Endothelial cell of umbilical vein (primary cell): ENCODE results near the gene IFI27. TPM values are rescaled to one million over a fixed set of nuclear protein-coding genes. Genes with fewer than 3 reads are reported as not detected.

Experiments
- BruUV-seq: library from RNA; stranded (reverse); fragments of 400-500 nt; replicated peaks from 2 replicates; lab custom pipeline; 2021; lab: Mats Ljungman, UMichigan
- CTCF ChIA-PET: fragments of 300-600, 350-600 bp; sonication (Branson Sonifier 250); formaldehyde crosslinking; loops from one replicate; lab custom pipeline; 2021; ENCODE audit warnings: antibody characterized with exemption, inconsistent platforms; lab: Charles Lee
- POLR2A ChIA-PET: fragments of 300-600, 350-600 bp; sonication (Branson Sonifier 250); formaldehyde crosslinking; loops from one replicate; lab custom pipeline; 2021; ENCODE audit warnings: antibody characterized with exemption, inconsistent platforms; lab: Charles Lee
- DNase-seq: peaks from one replicate; pipeline ENCODE4 v3.0.0-alpha.2; 2011; ENCODE audit warnings: low read depth, low spot score
- FAIRE-seq: peaks from 2 replicates; lab custom pipeline; 2011; peaks lifted over from hg19 to GRCh38; lab: Jason Lieb, UNC
- H2AFZ ChIP-seq: 2 replicates; pipeline ENCODE4 v1.6.0; 2012; ENCODE audit warnings: low read depth, low read length, control low read depth, inconsistent platforms
- H3K27ac ChIP-seq: 2 replicates; pipeline ENCODE4 v1.5.1; 2011; ENCODE audit warnings: low read depth, mild to moderate bottlenecking, control low read depth, low read length, moderate library complexity; ENCODE audit not compliant: insufficient read depth
- H3K27me3 ChIP-seq, 2 experiments: 2 replicates each; pipeline versions ENCODE4 v1.6.0 to v1.6.1; 2011; ENCODE audit warnings: low read length in 2 of 2, mixed read lengths in 1 of 2; ENCODE audit not compliant: control insufficient read depth in 2 of 2, insufficient read depth in 2 of 2
- H3K36me3 ChIP-seq, 2 experiments: 2 replicates in 1 of 2; 3 replicates in 1 of 2; pipeline ENCODE4 v1.5.1; 2011; ENCODE audit warnings: low read length in 2 of 2, mild to moderate bottlenecking in 1 of 2, moderate library complexity in 1 of 2; ENCODE audit not compliant: control insufficient read depth in 2 of 2, insufficient read depth in 2 of 2; ENCODE audit errors: extremely low read depth in 1 of 2
- H3K4me1 ChIP-seq: 3 replicates; pipeline ENCODE4 v1.5.1; 2011; ENCODE audit warnings: mild to moderate bottlenecking, low read length; ENCODE audit not compliant: control insufficient read depth, insufficient read depth; ENCODE audit errors: extremely low read depth
- H3K4me2 ChIP-seq: 2 replicates; pipeline ENCODE4 v1.6.1; 2011; ENCODE audit warnings: low read length, control low read depth, mixed read lengths; ENCODE audit not compliant: insufficient read depth
- H3K4me3 ChIP-seq, 3 experiments: fragments of 200-600 bp in 1 of 3; sonication (generic), shearing (Covaris generic) in 1 of 3; replicated peaks in 1 of 3; 2 replicates each; pipeline ENCODE4 v1.5.1; 2011 to 2016; ENCODE audit warnings: control low read depth in 3 of 3, low read length in 3 of 3, mild to moderate bottlenecking in 2 of 3, inconsistent platforms in 1 of 3, low read depth in 1 of 3, moderate library complexity in 1 of 3; ENCODE audit not compliant: insufficient read depth in 1 of 3
- H3K79me2 ChIP-seq: 2 replicates; pipeline ENCODE4 v1.6.0; 2012; ENCODE audit warnings: low read length, inconsistent platforms; ENCODE audit not compliant: control insufficient read depth, insufficient read depth
- H3K9ac ChIP-seq: replicated peaks from 2 replicates; pipeline ENCODE3; 2011; ENCODE audit warnings: low read length, control low read depth; ENCODE audit not compliant: insufficient read depth; ENCODE audit errors: extremely low read depth
- H3K9me1 ChIP-seq: replicated peaks from 3 replicates; pipeline ENCODE4 v1.6.0; 2011; ENCODE audit warnings: mild to moderate bottlenecking, low read length; ENCODE audit not compliant: control insufficient read depth, insufficient read depth; ENCODE audit errors: extremely low read depth
- H3K9me3 ChIP-seq: replicated peaks from 2 replicates; pipeline ENCODE4 v1.5.1; 2012; ENCODE audit warnings: low read length, inconsistent platforms; ENCODE audit not compliant: control insufficient read depth, insufficient read depth
- H4K20me1 ChIP-seq: replicated peaks from 2 replicates; pipeline ENCODE3; 2011; ENCODE audit warnings: mild to moderate bottlenecking, low read length; ENCODE audit not compliant: control insufficient read depth, insufficient read depth; ENCODE audit errors: extremely low read depth
- CTCF ChIP-seq, 2 donors: IDR thresholded peaks; 1 replicate in 1 of 2; 2 replicates in 1 of 2; pipeline ENCODE4 v1.5.1; 2011; ENCODE audit warnings: low read length in 2 of 2, mild to moderate bottlenecking in 2 of 2, moderate library complexity in 2 of 2, control low read depth in 1 of 2, inconsistent platforms in 1 of 2, low read depth in 1 of 2; ENCODE audit not compliant: insufficient read depth in 1 of 2; ENCODE audit errors: extremely low read depth in 1 of 2
- EZH2 ChIP-seq: IDR thresholded peaks from 2 replicates; pipeline ENCODE4 v1.6.1; 2012; ENCODE audit warnings: borderline replicate concordance, low read depth, mild to moderate bottlenecking, moderate library complexity, low read length, inconsistent platforms; ENCODE audit not compliant: severe bottlenecking
- FOS ChIP-seq: IDR thresholded peaks from 2 replicates; pipeline ENCODE4 v1.6.1; 2011; ENCODE audit warnings: mild to moderate bottlenecking, low read length, moderate library complexity, borderline replicate concordance; ENCODE audit not compliant: insufficient read depth
- GATA2 ChIP-seq: IDR thresholded peaks from 2 replicates; pipeline ENCODE4 v1.7.0; 2011; ENCODE audit warnings: low read depth, mild to moderate bottlenecking, moderate library complexity, mixed read lengths, low read length; ENCODE audit not compliant: insufficient read length, insufficient read depth
- JUN ChIP-seq: IDR thresholded peaks from 2 replicates; pipeline ENCODE4 v1.6.1; 2011; ENCODE audit warnings: borderline replicate concordance, low read depth; ENCODE audit not compliant: insufficient read length, insufficient read depth
- MAX ChIP-seq: IDR thresholded peaks from 2 replicates; pipeline ENCODE4 v1.6.1; 2011; ENCODE audit not compliant: insufficient read depth, insufficient read length
- MYC ChIP-seq: IDR thresholded peaks from one replicate; pipeline ENCODE4 v1.6.1; 2011; ENCODE audit warnings: mild to moderate bottlenecking, low read depth, low read length
- POLR2A ChIP-seq: IDR thresholded peaks from 2 replicates; pipeline ENCODE4 v1.6.1; 2012; ENCODE audit warnings: low read depth, mild to moderate bottlenecking, control low read depth, low read length
- POLR2AphosphoS5 ChIP-seq: IDR thresholded peaks from 2 replicates; pipeline ENCODE4 v1.6.1; 2012; ENCODE audit warnings: low read depth, mild to moderate bottlenecking, control low read depth, low read length, moderate library complexity; ENCODE audit not compliant: insufficient read depth
- dilution Hi-C: fragments of 300-500 bp; cut with MboI; formaldehyde crosslinking; loops from one replicate; pipeline ENCODE4 v1.15.0; 2019; ENCODE audit warnings: low sequenced_read_pairs; ENCODE audit not compliant: extremely low pct_ligation_motif_present
- intact Hi-C: fragments of 100-400 bp; cut with micrococcal nuclease; formaldehyde crosslinking; loops from one replicate; pipeline ENCODE4 v1.10.0; 2022
- polyA plus RNA-seq, 4 experiments: library from polyadenylated mRNA; depleted of rRNA in 3 of 4; stranded (reverse) in 3 of 4; unstranded in 1 of 4; fragments of >200 nt; gene quantifications; 2 replicates each; pipeline versions ENCODE4 v1.2.1 to v1.2.3, GENCODE V29; 2011 to 2012; ENCODE audit warnings: missing spikeins in 1 of 4
- total RNA-seq: library from RNA; stranded (reverse); gene quantifications from 2 replicates; pipeline ENCODE4 v1.2.3, GENCODE V29; 2021

IFI27 gene
- total and polyA plus RNA-seq, 2 donors (not counting 3 experiments of a cell fraction or from before 2014, with no cell fraction given), result 126 to 1,265 TPM

- BruUV-seq, result no TSS peak
- intact Hi-C loops (loop anchor here (1.0 to 10.0 kb wide), 6 partner anchors 48 to 478 kb away; partner anchors contain the start of genes DDX24 and IFI27L1), dilution Hi-C loops (no loop called here)
- DNase-seq (peak; percentile 70), FAIRE-seq (peak; percentile 80)
- no peaks in the 10 kb centered on the region for H4K20me1 ChIP-seq
- H3K9ac ChIP-seq, result no peak overlapping the region
- peaks cover 9% of the 10 kb centered on the region for H3K4me1 ChIP-seq
- ChIA-PET POLR2A (interaction anchor here (0.5 to 1.4 kb wide), 3 partner anchors 51 to 185 kb away, joined by 3 to 5 read pairs (median 4); partner anchors contain the start of genes DDX24 and IFI27L1), CTCF (interaction anchor here (0.6 to 5.2 kb wide), 40 partner anchors 10 to 416 kb away, joined by 3 to 67 read pairs (median 6); partner anchors contain the start of genes DDX24, IFI27, IFI27L1 and OTUB2)
- TF ChIP-seq FOS, result no peak
- TF ChIP-seq CTCF (IDR thresholded peaks at IDR 0.05; ENCODE audit: extremely low read depth in 1 of 2, insufficient read depth in 1 of 2, low read depth in 1 of 2, low read length in 2 of 2), result peak; percentile 65 to 67
- no peak for TF ChIP-seq POLR2A
- no peaks in the 10 kb centered on the region for H3K36me3 ChIP-seq
- no peaks in the 10 kb centered on the region for H3K9me3 ChIP-seq
- no peak overlapping the region for H3K4me3 ChIP-seq
- no peak overlapping the region for H2AFZ ChIP-seq
- no peak overlapping the region for H3K4me2 ChIP-seq
- peaks cover 3 to 11% of the 10 kb centered on the region in 2 experiments for H3K27me3 ChIP-seq
- no peak overlapping the region for H3K27ac ChIP-seq
- no peaks in the 10 kb centered on the region for H3K9me1 ChIP-seq
- H3K79me2 ChIP-seq, result no peaks in the 10 kb centered on the region
These were observed 21.9 kb downstream of the IFI27 start for GRCh38 chr14:94132285-94132887.

- intact Hi-C loops (loop anchor here (10.0 kb wide), 2 partner anchors 409 to 481 kb away; no protein-coding TSS in a partner anchor), dilution Hi-C loops (no loop called here)
- no peak overlapping the region for H2AFZ ChIP-seq
- no peaks in the 10 kb centered on the region for H4K20me1 ChIP-seq
- no peak overlapping the region for H3K9ac ChIP-seq
- H3K4me3 ChIP-seq, result no peak overlapping the region
- CTCF ChIA-PET, result no interaction called here
- DNase-seq, result no peak
- no peaks in the 10 kb centered on the region for H3K36me3 ChIP-seq
- H3K4me1 ChIP-seq, result peaks cover under 1% of the 10 kb centered on the region
- no TSS peak for BruUV-seq
- H3K79me2 ChIP-seq, result no peaks in the 10 kb centered on the region
- TF ChIP-seq FOS (no peak), MYC (no peak), POLR2A (no peak), JUN (no peak), GATA2 (no peak), EZH2 (no peak), POLR2AphosphoS5 (no peak), CTCF (IDR thresholded peaks at IDR 0.05; ENCODE audit: extremely low read depth in 1 of 2, insufficient read depth in 1 of 2, low read depth in 1 of 2, low read length in 2 of 2) (no peak), MAX (no peak)
- FAIRE-seq, result no peak
- no peaks in the 10 kb centered on the region for H3K9me1 ChIP-seq
- H3K27me3 ChIP-seq, result peaks cover 3 to 11% of the 10 kb centered on the region in 2 experiments
- no peak overlapping the region for H3K4me2 ChIP-seq
- POLR2A ChIA-PET, result no interaction called here
- H3K27ac ChIP-seq, result no peak overlapping the region
- H3K9me3 ChIP-seq, result no peaks in the 10 kb centered on the region
These were observed 24.9 kb downstream of the IFI27 start for GRCh38 chr14:94135476-94135875.
